Neural progenitor cell (in vitro differentiated cells): Measurements from ENCODE around the gene TMEM41A. TPM values are rescaled to one million over a fixed set of nuclear protein-coding genes. Genes with fewer than 3 reads are reported as not detected.

Source experiments
- DNase-seq: peaks from one replicate; pipeline ENCODE4 v3.0.0-alpha.2; 2016; ENCODE audit warnings: low spot score
- H2AFZ ChIP-seq: fragments of 200-600 bp; sonication (generic); replicated peaks from 2 replicates; pipeline ENCODE4 v1.6.1; 2016; ENCODE audit warnings: antibody characterized with exemption
- H3F3A ChIP-seq: fragments of 200-600 bp; sonication (generic); 2 replicates; pipeline ENCODE4 v1.6.1; 2016; ENCODE audit warnings: antibody characterized with exemption, low read depth
- H3K27ac ChIP-seq: fragments of 200-600 bp; sonication (generic); 2 replicates; pipeline ENCODE4 v1.5.1; 2016; ENCODE audit warnings: mild to moderate bottlenecking
- H3K27me3 ChIP-seq: fragments of 200-600 bp; sonication (generic); 2 replicates; pipeline ENCODE4 v1.6.1; 2016; ENCODE audit warnings: mild to moderate bottlenecking, moderate library complexity
- H3K36me3 ChIP-seq: fragments of 200-600 bp; sonication (generic); 2 replicates; pipeline ENCODE4 v1.5.1; 2016
- H3K4me1 ChIP-seq: fragments of 200-600 bp; sonication (generic); 2 replicates; pipeline ENCODE4 v1.6.1; 2016; ENCODE audit warnings: mixed run types
- H3K4me2 ChIP-seq: fragments of 200-600 bp; sonication (generic); 2 replicates; pipeline ENCODE4 v1.6.1; 2016
- H3K4me3 ChIP-seq: fragments of 200-600 bp; sonication (generic); 2 replicates; pipeline ENCODE4 v1.5.1; 2016
- H3K79me2 ChIP-seq: fragments of 200-600 bp; sonication (generic); 2 replicates; pipeline ENCODE4 v1.6.1; 2016; ENCODE audit warnings: low read depth
- H3K9ac ChIP-seq: fragments of 200-600 bp; sonication (generic); 2 replicates; pipeline ENCODE4 v1.6.1; 2016
- H3K9me3 ChIP-seq: fragments of 200-600 bp; sonication (generic); 2 replicates; pipeline ENCODE4 v1.5.1; 2016; ENCODE audit warnings: low read depth
- H4K20me1 ChIP-seq: fragments of 200-600 bp; sonication (generic); 2 replicates; pipeline ENCODE4 v1.6.1; 2016; ENCODE audit warnings: low read depth
- H3K27ac Mint-ChIP-seq: 3 replicates; pipeline ENCODE4 v1.8.0; 2021; ENCODE audit warnings: mixed read lengths
- H3K27me3 Mint-ChIP-seq: 2 replicates; pipeline ENCODE4 v1.8.0; 2022; ENCODE audit warnings: low read depth, mild to moderate bottlenecking, inconsistent platforms, moderate library complexity, mixed read lengths; ENCODE audit not compliant: insufficient read depth
- H3K36me3 Mint-ChIP-seq: 3 replicates; pipeline ENCODE4 v1.8.0; 2021; ENCODE audit warnings: mixed read lengths
- H3K4me1 Mint-ChIP-seq: 3 replicates; pipeline ENCODE4 v1.8.0; 2021; ENCODE audit warnings: mixed read lengths
- H3K4me3 Mint-ChIP-seq: 3 replicates; pipeline ENCODE4 v1.8.0; 2021; ENCODE audit warnings: mild to moderate bottlenecking, moderate library complexity, mixed read lengths
- H3K9me3 Mint-ChIP-seq: 3 replicates; pipeline ENCODE4 v1.8.0; 2020; ENCODE audit warnings: mixed read lengths
- CTCF ChIP-seq: fragments of 200-600 bp; sonication (generic); IDR thresholded peaks from 2 replicates; pipeline ENCODE4 v1.5.1; 2017; ENCODE audit warnings: antibody characterized with exemption, mild to moderate bottlenecking
- EZH2 ChIP-seq: fragments of 200-600 bp; sonication (generic); IDR thresholded peaks from 2 replicates; pipeline ENCODE4 v1.6.1; 2017; ENCODE audit warnings: antibody characterized with exemption, mild to moderate bottlenecking, moderate library complexity
- EZH2phosphoT487 ChIP-seq: fragments of 200-600 bp; sonication (generic); IDR thresholded peaks from 2 replicates; pipeline ENCODE4 v1.6.1; 2017; ENCODE audit warnings: antibody characterized with exemption
- total RNA-seq: library from RNA; depleted of rRNA; stranded (reverse); fragments of >200 nt; gene quantifications from 2 replicates; pipeline ENCODE4 v1.2.3, GENCODE V29; 2015; ENCODE audit warnings: low replicate concordance

The TMEM41A gene
- total RNA-seq, 1 donor from 2014 or later = 11.8 TPM

- H3K4me3 Mint-ChIP-seq = no peak overlapping the region
- H3K4me2 ChIP-seq = no peak overlapping the region
- no peak overlapping the region for H3K27ac ChIP-seq
- H3K27me3 Mint-ChIP-seq = no peaks in the 10 kb centered on the region
- no peaks in the 10 kb centered on the region for H3K36me3 ChIP-seq
- no peaks in the 10 kb centered on the region for H3K9me3 Mint-ChIP-seq
- no peaks in the 10 kb centered on the region for H3K27me3 ChIP-seq
- no peaks in the 10 kb centered on the region for H3K9me3 ChIP-seq
- H3K4me1 Mint-ChIP-seq = no peaks in the 10 kb centered on the region
- no peak for DNase-seq
- peaks cover 15% of the 10 kb centered on the region for H3K36me3 Mint-ChIP-seq
- no peak overlapping the region for H2AFZ ChIP-seq
- no peak overlapping the region for H3K9ac ChIP-seq
- H4K20me1 ChIP-seq = peaks cover 4% of the 10 kb centered on the region
- H3K27ac Mint-ChIP-seq = no peak overlapping the region
- no peaks in the 10 kb centered on the region for H3K79me2 ChIP-seq
- H3K4me1 ChIP-seq = no peaks in the 10 kb centered on the region
- no peak overlapping the region for H3K4me3 ChIP-seq
- TF ChIP-seq EZH2phosphoT487 (no peak), CTCF (no peak), EZH2 (no peak)
- H3F3A ChIP-seq = no peaks in the 10 kb centered on the region
Measured at GRCh38 chr3:185486394-185486793, 12.4 kb downstream of the TMEM41A start.

GRCh38 chr3:185484296-185484695 lies 14.5 kb downstream of the TMEM41A start:
- H2AFZ ChIP-seq = no peak overlapping the region
- H3K4me1 ChIP-seq = no peaks in the 10 kb centered on the region
- no peak for DNase-seq
- no peak overlapping the region for H3K4me3 ChIP-seq
- no peaks in the 10 kb centered on the region for H3K36me3 ChIP-seq
- Mint-ChIP-seq H3K4me3 (no peak overlapping the region), H3K9me3 (no peaks in the 10 kb centered on the region), H3K36me3 (peaks cover 14% of the 10 kb centered on the region), H3K27ac (no peak overlapping the region), H3K4me1 (no peaks in the 10 kb centered on the region), H3K27me3 (no peaks in the 10 kb centered on the region)
- no peak for TF ChIP-seq EZH2phosphoT487
- TF ChIP-seq EZH2 = no peak
- no peak for TF ChIP-seq CTCF
- H3K27me3 ChIP-seq = no peaks in the 10 kb centered on the region
- H3K9me3 ChIP-seq = no peaks in the 10 kb centered on the region
- H3K79me2 ChIP-seq = no peaks in the 10 kb centered on the region
- no peak overlapping the region for H3K4me2 ChIP-seq
- H3K27ac ChIP-seq = no peak overlapping the region
- H4K20me1 ChIP-seq = peaks cover 4% of the 10 kb centered on the region
- H3K9ac ChIP-seq = no peak overlapping the region
- H3F3A ChIP-seq = no peaks in the 10 kb centered on the region

GRCh38 chr3:185479373-185479945 lies 19.4 kb downstream of the TMEM41A start:
- Histone ChIP-seq H3K4me2 (no peak overlapping the region), H3K4me1 (no peaks in the 10 kb centered on the region), H2AFZ (no peak overlapping the region), H4K20me1 (no peaks in the 10 kb centered on the region), H3K79me2 (no peaks in the 10 kb centered on the region), H3K36me3 (no peaks in the 10 kb centered on the region), H3K9ac (no peak overlapping the region), H3K27me3 (no peaks in the 10 kb centered on the region), H3K9me3 (no peaks in the 10 kb centered on the region), H3F3A (no peaks in the 10 kb centered on the region), H3K4me3 (no peak overlapping the region), H3K27ac (no peak overlapping the region)
- TF ChIP-seq CTCF = no peak
- TF ChIP-seq EZH2 = no peak
- TF ChIP-seq EZH2phosphoT487 = no peak
- H3K9me3 Mint-ChIP-seq = no peaks in the 10 kb centered on the region
- peaks cover 2% of the 10 kb centered on the region for H3K27me3 Mint-ChIP-seq
- no peak overlapping the region for H3K27ac Mint-ChIP-seq
- H3K4me3 Mint-ChIP-seq = no peak overlapping the region
- peaks cover 11% of the 10 kb centered on the region for H3K36me3 Mint-ChIP-seq
- no peaks in the 10 kb centered on the region for H3K4me1 Mint-ChIP-seq
- DNase-seq = no peak
